Endodermal cell (in vitro differentiated cells): ENCODE data around the gene BCL7A. TPM values are rescaled to one million over a fixed set of nuclear protein-coding genes. Genes with fewer than 3 reads are reported as not detected.

Experiments used
- DNase-seq: peaks from one replicate; pipeline ENCODE4 v3.0.0-alpha.2; 2017
- H3K27ac ChIP-seq: 2 replicates; pipeline ENCODE4 v1.5.1; 2013; ENCODE audit warnings: mild to moderate bottlenecking, low read depth, low read length, moderate library complexity
- H3K27me3 ChIP-seq: 2 replicates; pipeline ENCODE4 v1.6.1; 2013; ENCODE audit warnings: mild to moderate bottlenecking, low read length, moderate library complexity; ENCODE audit not compliant: insufficient read depth, control insufficient read depth, poor library complexity, severe bottlenecking
- H3K36me3 ChIP-seq: 2 replicates; pipeline ENCODE4 v1.7.0; 2013; ENCODE audit warnings: mild to moderate bottlenecking, low read length, moderate library complexity; ENCODE audit not compliant: control insufficient read depth, insufficient read depth
- H3K4me1 ChIP-seq: one replicate; pipeline ENCODE4 v1.7.0; 2013; ENCODE audit warnings: low read length; ENCODE audit not compliant: control insufficient read depth, insufficient read depth
- H3K4me3 ChIP-seq: 2 replicates; pipeline ENCODE4 v1.5.1; 2013; ENCODE audit warnings: mild to moderate bottlenecking, low read length, moderate library complexity
- H3K9ac ChIP-seq: 2 replicates; pipeline ENCODE4 v1.6.1; 2013; ENCODE audit warnings: mild to moderate bottlenecking, low read length, moderate library complexity; ENCODE audit not compliant: poor library complexity, severe bottlenecking; ENCODE audit errors: extremely low read depth
- H3K9me3 ChIP-seq: 2 replicates; pipeline ENCODE4 v1.6.1; 2013; ENCODE audit warnings: mild to moderate bottlenecking, low read length, moderate library complexity; ENCODE audit not compliant: control insufficient read depth
- H3K27ac Mint-ChIP-seq: 2 replicates; pipeline ENCODE4 v1.8.0; 2020; ENCODE audit warnings: mixed read lengths
- H3K27me3 Mint-ChIP-seq: 2 replicates; pipeline ENCODE4 v1.8.0; 2021; ENCODE audit warnings: mild to moderate bottlenecking, mixed read lengths; ENCODE audit not compliant: insufficient read depth
- H3K36me3 Mint-ChIP-seq: 2 replicates; pipeline ENCODE4 v1.8.0; 2020; ENCODE audit warnings: low read depth, mixed read lengths
- H3K4me1 Mint-ChIP-seq: 2 replicates; pipeline ENCODE4 v1.8.0; 2020; ENCODE audit warnings: mixed read lengths
- H3K4me3 Mint-ChIP-seq: 2 replicates; pipeline ENCODE4 v1.8.0; 2020; ENCODE audit warnings: mild to moderate bottlenecking, moderate library complexity, mixed read lengths
- H3K9me3 Mint-ChIP-seq: 2 replicates; pipeline ENCODE4 v1.8.0; 2020; ENCODE audit warnings: mild to moderate bottlenecking, mixed read lengths
- WGBS, 2 experiments: methylation state at CpG; one replicate each; pipeline versions ENCODE4 v1.1.5 to v1.1.7; 2013; ENCODE audit warnings: missing lambda C conversion rate in 2 of 2, mixed read lengths in 1 of 2; ENCODE audit not compliant: insufficient coverage in 1 of 2, insufficient read length in 1 of 2; 5-methylcytosine and 5-hydroxymethylcytosine counted together
- total RNA-seq, 2 donors: library from RNA; stranded (reverse); fragmentation: NEBNext Ultra II Directional in 1 of 2; extraction: Animal tissue kit (Norgen Biotek cat#: 25700) in 1 of 2; gene quantifications; 2 replicates in 1 of 2; 3 replicates in 1 of 2; pipeline ENCODE4 v1.2.1, GENCODE V29; 2021
- TF ChIP-seq, protein P1 (sequence below): fragments of 200-600 bp; sonication (generic); conservative IDR thresholded peaks from 2 replicates; pipeline ENCODE4 v1.5.0; 2021; ENCODE audit warnings: antibody characterized with exemption, mild to moderate bottlenecking

The BCL7A gene
- total RNA-seq, 2 donors from 2014 or later, result 22.3 to 28.9 TPM

DNA sequence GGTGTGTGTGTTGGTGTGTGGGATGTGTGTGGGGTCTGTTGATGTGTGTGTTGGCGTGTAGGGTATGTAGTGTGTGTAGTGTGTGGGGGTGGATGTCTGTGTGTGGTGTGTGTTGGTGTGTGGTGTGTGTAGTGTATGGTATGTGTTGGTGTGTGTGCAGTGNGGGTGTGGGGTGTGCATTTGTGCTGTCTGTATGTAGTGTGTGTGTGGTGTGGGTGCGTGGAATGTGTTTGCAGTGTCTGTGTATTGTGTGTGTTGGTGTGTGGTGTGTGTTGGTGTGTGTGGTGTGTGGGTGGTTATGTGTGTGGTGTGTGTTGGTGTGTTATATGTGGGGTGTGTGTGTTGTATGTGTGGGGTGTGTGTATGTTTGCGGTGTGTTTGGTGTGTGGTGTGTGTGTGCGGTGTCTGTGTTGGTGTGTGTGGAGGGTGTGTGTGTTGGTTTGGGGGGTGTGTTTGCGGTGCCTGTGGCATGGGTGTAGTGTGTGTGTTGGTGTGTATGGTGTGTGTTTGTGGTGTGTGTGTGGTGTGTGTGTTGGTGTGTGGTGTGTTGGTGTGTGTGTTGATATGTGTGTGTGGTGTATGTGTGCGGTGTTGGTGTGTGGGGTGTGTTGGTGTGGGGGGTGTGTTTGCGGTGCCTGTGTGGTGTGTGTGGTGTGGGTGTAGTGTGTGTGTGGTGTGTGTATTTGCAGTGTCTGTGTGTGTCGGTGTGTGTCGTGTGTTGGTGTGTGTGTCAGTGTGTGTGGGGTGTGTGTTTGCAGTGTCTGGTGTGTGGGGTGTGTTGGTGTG, 71.6 kb downstream of the BCL7A start:
- Mint-ChIP-seq H3K27ac (no peak overlapping the region), H3K4me3 (no peak overlapping the region), H3K4me1 (peaks cover 23% of the 10 kb centered on the region), H3K36me3 (peaks cover 4% of the 10 kb centered on the region), H3K9me3 (no peaks in the 10 kb centered on the region), H3K27me3 (no peaks in the 10 kb centered on the region)
- H3K9me3 ChIP-seq, result no peaks in the 10 kb centered on the region
- H3K4me3 ChIP-seq, result no peak overlapping the region
- no peak for DNase-seq
- no peak overlapping the region for H3K27ac ChIP-seq
- no peak overlapping the region for H3K9ac ChIP-seq
- H3K27me3 ChIP-seq, result no peaks in the 10 kb centered on the region
- 89 to 96% methylated on average over 4 to 8 of the region's 9 CpGs for WGBS, 2 experiments
- peaks cover 3% of the 10 kb centered on the region for H3K36me3 ChIP-seq
- peaks cover 5% of the 10 kb centered on the region for H3K4me1 ChIP-seq
- TF ChIP-seq, protein P1, sequence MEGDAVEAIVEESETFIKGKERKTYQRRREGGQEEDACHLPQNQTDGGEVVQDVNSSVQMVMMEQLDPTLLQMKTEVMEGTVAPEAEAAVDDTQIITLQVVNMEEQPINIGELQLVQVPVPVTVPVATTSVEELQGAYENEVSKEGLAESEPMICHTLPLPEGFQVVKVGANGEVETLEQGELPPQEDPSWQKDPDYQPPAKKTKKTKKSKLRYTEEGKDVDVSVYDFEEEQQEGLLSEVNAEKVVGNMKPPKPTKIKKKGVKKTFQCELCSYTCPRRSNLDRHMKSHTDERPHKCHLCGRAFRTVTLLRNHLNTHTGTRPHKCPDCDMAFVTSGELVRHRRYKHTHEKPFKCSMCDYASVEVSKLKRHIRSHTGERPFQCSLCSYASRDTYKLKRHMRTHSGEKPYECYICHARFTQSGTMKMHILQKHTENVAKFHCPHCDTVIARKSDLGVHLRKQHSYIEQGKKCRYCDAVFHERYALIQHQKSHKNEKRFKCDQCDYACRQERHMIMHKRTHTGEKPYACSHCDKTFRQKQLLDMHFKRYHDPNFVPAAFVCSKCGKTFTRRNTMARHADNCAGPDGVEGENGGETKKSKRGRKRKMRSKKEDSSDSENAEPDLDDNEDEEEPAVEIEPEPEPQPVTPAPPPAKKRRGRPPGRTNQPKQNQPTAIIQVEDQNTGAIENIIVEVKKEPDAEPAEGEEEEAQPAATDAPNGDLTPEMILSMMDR, result no peak

DNA sequence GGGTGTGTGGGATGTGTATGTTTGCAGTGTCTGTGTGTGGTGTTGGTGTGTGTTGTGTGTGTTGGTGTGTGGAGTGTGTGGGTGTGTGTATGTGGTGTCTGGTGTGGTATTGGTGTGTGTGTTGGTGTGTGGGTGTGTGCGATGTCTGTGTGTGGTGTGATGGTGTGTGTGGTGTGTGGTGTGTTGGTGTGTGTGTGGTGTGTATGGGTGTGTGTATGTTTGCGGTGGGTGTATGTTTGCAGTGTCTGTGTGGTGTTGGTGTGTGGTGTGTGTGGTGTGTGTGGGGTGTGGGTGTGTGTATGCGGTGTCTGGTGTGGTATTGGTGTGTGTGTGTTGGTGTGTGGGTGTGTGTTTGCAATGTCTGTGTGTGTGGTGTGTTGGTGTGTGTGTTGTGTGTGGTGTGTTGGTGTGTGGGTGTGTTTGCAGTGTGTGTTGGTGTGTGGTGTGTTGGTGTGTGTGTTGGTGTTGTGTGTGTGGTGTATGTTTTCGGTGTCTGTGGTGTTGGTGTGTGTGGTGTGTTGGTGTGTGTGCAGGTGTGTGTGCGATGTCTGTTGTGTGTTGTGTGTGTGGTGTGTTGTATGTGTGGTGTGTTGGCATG, 72.6 kb downstream of the BCL7A start:
- Mint-ChIP-seq H3K27ac (no peak overlapping the region), H3K36me3 (peaks cover 4% of the 10 kb centered on the region), H3K9me3 (no peaks in the 10 kb centered on the region), H3K4me1 (peaks cover 26% of the 10 kb centered on the region), H3K27me3 (no peaks in the 10 kb centered on the region), H3K4me3 (no peak overlapping the region)
- Histone ChIP-seq H3K4me1 (peaks cover 12% of the 10 kb centered on the region), H3K9ac (no peak overlapping the region), H3K36me3 (no peaks in the 10 kb centered on the region), H3K4me3 (no peak overlapping the region), H3K27ac (no peak overlapping the region), H3K9me3 (no peaks in the 10 kb centered on the region), H3K27me3 (no peaks in the 10 kb centered on the region)
- TF ChIP-seq, protein P1, result no peak
- 93 to 96% methylated on average over 2 to 5 of the region's 5 CpGs for WGBS, 2 experiments
- no peak for DNase-seq

- no peak for DNase-seq
- Histone ChIP-seq H3K4me3 (no peak overlapping the region), H3K9me3 (no peaks in the 10 kb centered on the region), H3K27me3 (no peaks in the 10 kb centered on the region), H3K36me3 (no peaks in the 10 kb centered on the region), H3K27ac (no peak overlapping the region), H3K4me1 (peaks cover 18% of the 10 kb centered on the region), H3K9ac (no peak overlapping the region)
- WGBS, 2 experiments, result 82 to 94% methylated on average over 3 to 10 of the region's 10 CpGs
- Mint-ChIP-seq H3K4me1 (peaks cover 31% of the 10 kb centered on the region), H3K4me3 (no peak overlapping the region), H3K9me3 (no peaks in the 10 kb centered on the region), H3K27ac (no peak overlapping the region), H3K27me3 (no peaks in the 10 kb centered on the region), H3K36me3 (peaks cover 4% of the 10 kb centered on the region)
- TF ChIP-seq, protein P1, result no peak
Observed at GRCh38 chr12:122094735-122095631, 73.3 kb downstream of the BCL7A start.
